Smooth muscle cell (in vitro differentiated cells): ENCODE measurements around the gene CDH4. TPM values are rescaled to one million over a fixed set of nuclear protein-coding genes. Genes with fewer than 3 reads are reported as not detected.

ENCODE experiments used
- DNase-seq: peaks from one replicate; lab custom pipeline; 2025; ENCODE audit not compliant: unreplicated experiment; lab: John Stamatoyannopoulos, UW
- H2AFZ ChIP-seq: fragments of 200-600 bp; sonication (generic); 2 replicates; pipeline ENCODE4 v1.6.0; 2016; ENCODE audit warnings: antibody characterized with exemption, low read depth, mild to moderate bottlenecking
- H3F3A ChIP-seq: fragments of 200-600 bp; sonication (generic); 2 replicates; pipeline ENCODE4 v1.6.0; 2017; ENCODE audit warnings: antibody characterized with exemption, low read depth
- H3K27ac ChIP-seq: fragments of 200-600 bp; sonication (generic); 2 replicates; pipeline ENCODE4 v1.5.1; 2016; ENCODE audit warnings: low read depth, mild to moderate bottlenecking
- H3K27me3 ChIP-seq: fragments of 200-600 bp; sonication (generic); 2 replicates; pipeline ENCODE4 v1.6.1; 2016; ENCODE audit warnings: low read depth, mild to moderate bottlenecking
- H3K36me3 ChIP-seq: fragments of 200-600 bp; sonication (generic); 2 replicates; pipeline ENCODE4 v1.5.1; 2016; ENCODE audit warnings: low read depth
- H3K4me1 ChIP-seq: fragments of 200-600 bp; sonication (generic); 2 replicates; pipeline ENCODE4 v1.5.1; 2016; ENCODE audit warnings: low read depth
- H3K4me2 ChIP-seq: fragments of 200-600 bp; sonication (generic); 2 replicates; pipeline ENCODE4 v1.6.0; 2016; ENCODE audit warnings: mild to moderate bottlenecking
- H3K4me3 ChIP-seq: fragments of 200-600 bp; sonication (generic); 2 replicates; pipeline ENCODE4 v1.5.1; 2016; ENCODE audit warnings: mild to moderate bottlenecking
- H3K79me2 ChIP-seq: fragments of 200-600 bp; sonication (generic); 2 replicates; pipeline ENCODE4 v1.6.0; 2016; ENCODE audit warnings: low read depth, mild to moderate bottlenecking
- H3K9ac ChIP-seq: fragments of 200-600 bp; sonication (generic); 2 replicates; pipeline ENCODE4 v1.6.0; 2016; ENCODE audit warnings: low read depth
- H3K9me3 ChIP-seq: fragments of 200-600 bp; sonication (generic); replicated peaks from 2 replicates; pipeline ENCODE4 v1.5.1; 2016; ENCODE audit warnings: low read depth
- H4K20me1 ChIP-seq: fragments of 200-600 bp; sonication (generic); 2 replicates; pipeline ENCODE4 v1.6.0; 2016; ENCODE audit warnings: low read depth
- WGBS: methylation state at CpG from one replicate; pipeline ENCODE4 v1.1.7; 2016; ENCODE audit warnings: low lambda C conversion rate; 5-methylcytosine and 5-hydroxymethylcytosine counted together
- polyA plus RNA-seq: library from polyadenylated mRNA; unstranded; fragments of >200 nt; fragmentation: Nextera tagmentation; extraction: Ambion mirVana; gene quantifications from 2 replicates; pipeline ENCODE4 v1.2.1, GENCODE V29; 2016
- total RNA-seq: library from RNA; depleted of rRNA; stranded (reverse); fragments of >200 nt; gene quantifications from 2 replicates; pipeline ENCODE4 v1.2.3, GENCODE V29; 2014
- TF ChIP-seq, protein P1 (sequence below): fragments of 200-600 bp; sonication (generic); IDR thresholded peaks from 2 replicates; pipeline ENCODE4 v1.5.1; 2017; ENCODE audit warnings: borderline replicate concordance, mild to moderate bottlenecking, antibody characterized with exemption; ENCODE audit not compliant: insufficient read depth, poor library complexity, severe bottlenecking

CDH4 gene
- total and polyA plus RNA-seq, 2 experiments from 2014 or later = 0.03 to 0.04 TPM

DNA sequence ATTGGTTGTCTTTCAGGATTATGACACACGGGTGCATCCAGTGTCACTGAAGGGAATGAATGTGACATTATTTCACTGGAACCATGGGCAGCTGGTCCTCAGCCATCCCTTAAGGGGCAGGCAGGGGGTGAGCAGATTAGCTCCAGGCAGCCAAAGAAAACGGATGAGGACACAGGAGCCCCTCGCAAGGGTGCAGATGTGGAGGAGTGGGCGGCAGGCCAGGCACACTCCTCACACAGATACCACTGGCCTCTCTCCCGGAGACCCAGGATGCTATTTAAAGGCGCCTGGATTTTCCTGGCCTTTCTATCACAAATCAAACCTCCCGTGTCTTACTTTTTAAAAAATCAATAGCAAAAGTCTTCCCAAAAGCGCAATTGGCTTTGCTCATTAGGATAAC lies 603.2 kb downstream of the CDH4 start:
- DNase-seq = no peak
- Histone ChIP-seq H3K4me1 (no peaks in the 10 kb centered on the region), H3K27ac (no peak overlapping the region), H3K4me2 (no peak overlapping the region), H3K9me3 (no peaks in the 10 kb centered on the region), H3K79me2 (no peaks in the 10 kb centered on the region), H3K27me3 (peaks cover 4% of the 10 kb centered on the region), H2AFZ (no peak overlapping the region), H3K9ac (no peak overlapping the region), H3K36me3 (no peaks in the 10 kb centered on the region), H4K20me1 (no peaks in the 10 kb centered on the region), H3K4me3 (no peak overlapping the region), H3F3A (no peaks in the 10 kb centered on the region)
- TF ChIP-seq, protein P1, sequence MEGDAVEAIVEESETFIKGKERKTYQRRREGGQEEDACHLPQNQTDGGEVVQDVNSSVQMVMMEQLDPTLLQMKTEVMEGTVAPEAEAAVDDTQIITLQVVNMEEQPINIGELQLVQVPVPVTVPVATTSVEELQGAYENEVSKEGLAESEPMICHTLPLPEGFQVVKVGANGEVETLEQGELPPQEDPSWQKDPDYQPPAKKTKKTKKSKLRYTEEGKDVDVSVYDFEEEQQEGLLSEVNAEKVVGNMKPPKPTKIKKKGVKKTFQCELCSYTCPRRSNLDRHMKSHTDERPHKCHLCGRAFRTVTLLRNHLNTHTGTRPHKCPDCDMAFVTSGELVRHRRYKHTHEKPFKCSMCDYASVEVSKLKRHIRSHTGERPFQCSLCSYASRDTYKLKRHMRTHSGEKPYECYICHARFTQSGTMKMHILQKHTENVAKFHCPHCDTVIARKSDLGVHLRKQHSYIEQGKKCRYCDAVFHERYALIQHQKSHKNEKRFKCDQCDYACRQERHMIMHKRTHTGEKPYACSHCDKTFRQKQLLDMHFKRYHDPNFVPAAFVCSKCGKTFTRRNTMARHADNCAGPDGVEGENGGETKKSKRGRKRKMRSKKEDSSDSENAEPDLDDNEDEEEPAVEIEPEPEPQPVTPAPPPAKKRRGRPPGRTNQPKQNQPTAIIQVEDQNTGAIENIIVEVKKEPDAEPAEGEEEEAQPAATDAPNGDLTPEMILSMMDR = no peak
- 82% methylated on average over 8 of the region's 8 CpGs for WGBS

DNA sequence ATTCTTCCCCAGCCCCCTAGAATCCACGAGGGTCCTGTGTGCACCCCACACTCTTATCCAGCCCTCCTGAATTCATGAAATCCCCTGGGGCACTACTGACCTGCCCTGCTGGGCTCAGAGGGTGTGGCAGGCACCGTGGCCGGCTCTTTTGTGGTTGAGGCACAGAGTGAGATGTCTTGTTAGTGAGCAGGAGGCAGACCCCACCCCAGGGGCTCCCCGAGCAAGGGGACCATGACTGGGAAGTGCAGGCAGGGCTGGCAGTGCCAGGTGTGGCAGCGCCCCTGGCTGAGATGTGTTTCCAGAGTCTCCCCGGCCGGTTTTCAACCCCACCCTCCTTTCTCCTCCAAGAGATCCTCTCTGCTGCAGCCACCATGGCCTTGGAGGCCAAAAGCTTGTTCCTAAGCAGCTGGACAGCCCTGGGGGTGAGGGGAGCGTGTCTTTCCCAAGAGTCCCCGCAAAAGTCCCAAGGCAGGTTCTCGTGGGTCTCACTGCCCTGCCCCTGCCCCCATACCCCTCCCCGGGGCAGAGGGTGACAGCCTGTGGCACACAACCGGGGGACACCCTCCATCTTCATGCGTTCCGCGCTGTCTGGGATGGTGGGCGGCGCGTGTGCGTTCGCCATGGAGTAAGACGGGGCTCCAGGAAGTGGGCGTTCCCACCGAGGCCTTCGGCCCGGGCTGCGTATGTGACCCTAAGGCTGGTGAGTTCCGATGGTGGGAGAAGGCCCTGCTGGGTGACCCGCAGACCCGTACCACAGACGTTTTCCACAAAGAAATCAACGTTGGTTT lies 604.8 kb downstream of the CDH4 start:
- no peak overlapping the region for H3K9ac ChIP-seq
- H3K36me3 ChIP-seq = no peaks in the 10 kb centered on the region
- H3F3A ChIP-seq = no peaks in the 10 kb centered on the region
- H3K9me3 ChIP-seq = no peaks in the 10 kb centered on the region
- WGBS = 92% methylated on average over 31 of the region's 31 CpGs
- H3K27ac ChIP-seq = no peak overlapping the region
- DNase-seq = no peak
- H3K27me3 ChIP-seq = peaks cover 4% of the 10 kb centered on the region
- no peak overlapping the region for H2AFZ ChIP-seq
- H3K4me1 ChIP-seq = no peaks in the 10 kb centered on the region
- no peak overlapping the region for H3K4me2 ChIP-seq
- H3K79me2 ChIP-seq = no peaks in the 10 kb centered on the region
- no peak overlapping the region for H3K4me3 ChIP-seq
- H4K20me1 ChIP-seq = no peaks in the 10 kb centered on the region
- TF ChIP-seq, protein P1 = no peak

DNA sequence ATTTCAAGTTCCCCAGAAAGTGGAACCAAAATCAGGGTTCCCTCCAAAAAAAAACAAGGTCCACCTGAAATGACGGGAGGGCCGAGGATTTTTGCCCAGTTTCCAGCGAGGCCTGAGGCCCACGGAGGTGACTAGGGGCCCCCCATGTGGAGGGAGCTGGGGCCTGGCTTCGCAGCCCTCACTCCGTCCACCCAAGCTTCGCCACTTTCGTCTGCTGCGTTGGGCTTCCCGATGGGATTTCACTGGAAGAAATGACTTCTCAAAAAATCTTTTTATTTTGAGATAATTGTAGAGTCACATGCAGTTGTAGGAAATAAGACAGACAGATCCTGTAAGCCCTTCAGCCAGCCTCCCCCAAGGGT lies 605.3 kb downstream of the CDH4 start:
- H3K27me3 ChIP-seq = peaks cover 4% of the 10 kb centered on the region
- no peak overlapping the region for H3K4me2 ChIP-seq
- no peaks in the 10 kb centered on the region for H3K36me3 ChIP-seq
- no peak for DNase-seq
- no peak overlapping the region for H3K4me3 ChIP-seq
- no peak overlapping the region for H3K9ac ChIP-seq
- H3F3A ChIP-seq = no peaks in the 10 kb centered on the region
- no peak overlapping the region for H3K27ac ChIP-seq
- TF ChIP-seq, protein P1 = no peak
- no peaks in the 10 kb centered on the region for H3K79me2 ChIP-seq
- no peaks in the 10 kb centered on the region for H4K20me1 ChIP-seq
- no peaks in the 10 kb centered on the region for H3K9me3 ChIP-seq
- H2AFZ ChIP-seq = no peak overlapping the region
- H3K4me1 ChIP-seq = no peaks in the 10 kb centered on the region
- 84% methylated on average over 10 of the region's 10 CpGs for WGBS

DNA sequence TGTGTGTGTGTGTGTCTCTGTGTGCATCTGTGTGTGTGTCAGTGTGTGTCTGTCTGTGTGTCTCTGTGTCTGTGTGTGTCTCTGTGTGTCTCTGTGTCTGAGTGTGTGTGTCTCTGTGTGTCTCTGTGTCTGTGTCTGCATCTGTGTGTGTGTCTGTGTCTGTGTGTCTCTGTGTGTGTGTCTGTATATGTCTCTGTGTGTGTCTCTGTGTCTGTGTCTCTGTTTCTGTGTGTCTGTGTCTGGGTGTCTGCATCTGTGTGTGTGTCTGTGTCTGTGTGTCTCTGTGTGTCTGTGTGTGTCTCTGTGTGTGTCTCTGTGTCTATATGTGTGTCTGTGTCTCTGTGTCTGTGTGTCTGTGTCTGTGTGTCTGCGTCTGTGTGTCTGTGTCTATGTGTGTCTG lies 605.8 kb downstream of the CDH4 start:
- Histone ChIP-seq H3K4me1 (no peaks in the 10 kb centered on the region), H3K9ac (no peak overlapping the region), H3K27me3 (peaks cover 4% of the 10 kb centered on the region), H2AFZ (no peak overlapping the region), H3K4me2 (no peak overlapping the region), H3F3A (no peaks in the 10 kb centered on the region), H3K27ac (no peak overlapping the region), H3K79me2 (no peaks in the 10 kb centered on the region), H3K36me3 (no peaks in the 10 kb centered on the region), H3K4me3 (no peak overlapping the region), H3K9me3 (no peaks in the 10 kb centered on the region), H4K20me1 (no peaks in the 10 kb centered on the region)
- no peak for DNase-seq
- 70% methylated on average over 1 of the region's 1 CpG for WGBS
- TF ChIP-seq, protein P1 = no peak
